HG03558 (cell line): ENCODE data around the gene DNAJC12.
"Not testable (repeated sequence)": the region's sequence is repeated elsewhere in the genome, so short reads cannot be mapped to it uniquely, and the experiment has no call there.

Experiments used
- ATAC-seq: cut with Tn5 transposase; IDR thresholded peaks from one replicate; pipeline ENCODE4 v1.9.1; 2021; ENCODE audit warnings: moderate number of reproducible peaks; ENCODE audit not compliant: unreplicated experiment; ENCODE audit errors: extremely low read depth

Gene DNAJC12

GRCh38 chr10:67841737-67842136 is 3.7 kb upstream of the DNAJC12 start:
- ATAC-seq, result no peak

- no peak for ATAC-seq
Measured at GRCh38 chr10:67839951-67840350, 2.0 kb upstream of the DNAJC12 start.

GRCh38 chr10:67839511-67839910 is 1.5 kb upstream of the DNAJC12 start:
- not testable (repeated sequence) for ATAC-seq

GRCh38 chr10:67836972-67837371 is 1.0 kb downstream of the DNAJC12 start:
- no peak for ATAC-seq

- ATAC-seq, result no peak
Measured at GRCh38 chr10:67836488-67836887, 1.5 kb downstream of the DNAJC12 start.

- ATAC-seq, result not testable (repeated sequence)
Measured at GRCh38 chr10:67835541-67836394, 2.2 kb downstream of the DNAJC12 start.

- no peak for ATAC-seq
Measured at GRCh38 chr10:67834375-67834774, 3.6 kb downstream of the DNAJC12 start.

GRCh38 chr10:67827811-67828210 is 10.2 kb downstream of the DNAJC12 start:
- ATAC-seq, result no peak

GRCh38 chr10:67819768-67820204 is 18.2 kb downstream of the DNAJC12 start:
- ATAC-seq, result no peak

GRCh38 chr10:67818323-67818722 is 19.7 kb downstream of the DNAJC12 start:
- ATAC-seq, result no peak

GRCh38 chr10:67816719-67817118 is 21.3 kb downstream of the DNAJC12 start:
- no peak for ATAC-seq

- no peak for ATAC-seq
Measured at GRCh38 chr10:67815571-67816059, 22.4 kb downstream of the DNAJC12 start.

- no peak for ATAC-seq
Measured at GRCh38 chr10:67812007-67812406, 26.0 kb downstream of the DNAJC12 start.

GRCh38 chr10:67809107-67809506 is 28.9 kb downstream of the DNAJC12 start:
- ATAC-seq, result no peak

GRCh38 chr10:67808704-67809103 is 29.3 kb downstream of the DNAJC12 start:
- no peak for ATAC-seq

GRCh38 chr10:67807855-67808456 is 30.0 kb downstream of the DNAJC12 start:
- ATAC-seq, result no peak

- no peak for ATAC-seq
Measured at GRCh38 chr10:67804395-67804678, 33.7 kb downstream of the DNAJC12 start.

- peak; percentile 63 for ATAC-seq
Measured at GRCh38 chr10:67803588-67804394, 34.2 kb downstream of the DNAJC12 start.

- ATAC-seq, result no peak
Measured at GRCh38 chr10:67802767-67803538, 35.0 kb downstream of the DNAJC12 start.

GRCh38 chr10:67801118-67801517 is 36.9 kb downstream of the DNAJC12 start:
- ATAC-seq, result no peak
